Left colon (tissue), 2 donors: ENCODE results near the gene PHOX2A. TPM values are rescaled to one million over a fixed set of nuclear protein-coding genes. Genes with fewer than 3 reads are reported as not detected.
"Not testable (repeated sequence)": the region's sequence is repeated elsewhere in the genome, so short reads cannot be mapped to it uniquely, and the experiment has no call there.

Experiments used
- ATAC-seq: fragments of 200-7000 bp; cut with Tn5 transposase; one replicate; pipeline ENCODE4 v1.9.1; 2020; ENCODE audit warnings: mild to moderate bottlenecking, moderate library complexity
- DNase-seq, 2 donors: peaks; one replicate each; pipeline ENCODE4 v3.0.0-alpha.2; 2020
- intact Hi-C, 2 donors: fragments of 100-400 bp; cut with DNase I in 1 of 2; cut with micrococcal nuclease in 1 of 2; formaldehyde crosslinking; loops; one replicate each; pipeline versions ENCODE4 v1.11.2 to v1.14.0; 2022; cut with DNase I, micrococcal nuclease
- total RNA-seq, 2 donors: library from RNA; stranded (reverse); fragmentation: NEBNext Ultra II Directional; extraction: Animal tissue kit (Norgen Biotek cat#: 25700); gene quantifications; one replicate each; pipeline ENCODE4 v1.2.1, GENCODE V29; 2021
- donor health status: DM: no; HTN: no; CAD: no.
- donor health status: DM: yes; HTN: yes; CAD: no.

The PHOX2A gene
- total RNA-seq, 2 donors from 2014 or later, result 0.61 to 0.89 TPM

- intact Hi-C loops, result no loop called here
- no peak for ATAC-seq
- DNase-seq, result no peak
Observed at GRCh38 chr11:72226701-72227100, 17.3 kb downstream of the PHOX2A start.

DNA sequence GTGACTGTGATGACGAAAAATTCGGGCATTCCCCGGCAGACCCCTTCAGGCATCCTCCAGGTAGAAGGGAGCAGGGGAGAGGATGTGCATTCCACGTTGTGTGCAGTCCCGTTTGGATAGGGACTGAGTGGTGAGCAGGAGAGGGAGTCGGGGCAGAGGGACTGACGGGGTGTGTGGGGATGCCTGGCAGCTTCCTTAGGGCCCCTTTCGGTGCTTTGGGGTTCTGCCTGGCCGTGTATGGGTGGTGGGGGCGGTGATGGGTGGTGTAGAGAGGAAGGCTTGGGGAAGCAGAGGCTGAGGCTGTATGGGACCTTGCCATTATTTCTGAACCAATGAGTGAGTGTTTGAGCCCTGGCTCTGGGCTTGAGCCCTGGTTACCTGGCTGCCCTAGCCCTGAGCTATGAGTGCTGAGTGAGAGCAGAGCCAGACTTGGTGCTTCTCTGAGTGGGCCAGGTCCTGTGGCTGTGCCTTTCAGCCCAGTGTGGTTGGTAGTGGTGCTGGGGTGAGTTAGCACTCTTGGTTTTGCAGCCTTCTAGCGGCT lies 18.5 kb downstream of the PHOX2A start:
- intact Hi-C loops, result no loop called here
- ATAC-seq (no peak), DNase-seq (no peak)

DNA sequence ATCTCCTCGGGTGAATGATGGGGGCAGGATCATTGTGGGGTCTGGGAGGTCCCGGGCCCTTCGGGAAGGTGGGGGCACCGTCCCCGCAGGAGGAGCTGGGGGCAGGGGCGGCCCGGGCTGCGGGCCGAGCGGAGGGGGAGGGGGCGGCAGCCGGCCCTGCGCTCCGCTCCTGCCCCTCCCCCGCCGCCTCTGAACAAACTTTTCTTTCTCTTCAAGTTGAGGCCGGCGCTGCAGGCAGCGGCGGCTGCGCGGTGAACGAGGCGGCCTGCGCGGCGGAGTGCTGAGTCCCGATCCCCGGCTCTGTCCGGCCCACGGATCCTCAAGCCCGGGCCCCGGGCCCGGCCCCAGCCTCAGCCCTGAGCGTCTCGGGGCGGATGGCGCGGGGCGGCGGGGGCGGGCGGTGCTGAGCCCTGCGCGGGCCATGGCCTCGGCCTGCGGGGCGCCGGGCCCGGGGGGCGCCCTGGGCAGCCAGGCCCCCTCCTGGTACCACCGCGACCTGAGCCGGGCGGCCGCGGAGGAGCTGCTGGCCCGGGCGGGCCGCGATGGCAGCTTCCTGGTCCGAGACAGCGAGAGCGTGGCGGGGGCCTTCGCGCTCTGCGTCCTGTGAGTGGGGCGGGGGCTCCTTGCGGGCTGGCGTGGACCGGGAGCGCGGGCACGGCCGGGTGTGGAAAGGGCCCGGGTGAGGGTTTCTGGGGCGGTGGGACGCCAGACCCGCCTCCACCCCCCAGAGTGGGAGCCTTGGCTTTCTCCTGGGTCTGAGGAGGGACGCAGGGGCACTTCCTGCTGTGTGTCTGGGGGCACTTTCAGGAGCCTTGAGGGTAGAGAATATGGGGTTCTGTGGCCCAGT lies 19.2 kb downstream of the PHOX2A start, which contains the start of gene INPPL1:
TSS of gene INPPL1 (plus strand) at position 204 of the 847 bp plus-strand sequence. CDS start at position 422, 218 bp downstream.
- DNase-seq, result peak in 1 of 2 donors; percentile 83
- peak; percentile 17 for ATAC-seq
- intact Hi-C loops, result no loop called here

GRCh38 chr11:72223615-72224563 lies 20.1 kb downstream of the PHOX2A start:
- ATAC-seq (peak; percentile 76), DNase-seq (peak; percentile 81 to 83)
- intact Hi-C loops, result no loop called here

DNA sequence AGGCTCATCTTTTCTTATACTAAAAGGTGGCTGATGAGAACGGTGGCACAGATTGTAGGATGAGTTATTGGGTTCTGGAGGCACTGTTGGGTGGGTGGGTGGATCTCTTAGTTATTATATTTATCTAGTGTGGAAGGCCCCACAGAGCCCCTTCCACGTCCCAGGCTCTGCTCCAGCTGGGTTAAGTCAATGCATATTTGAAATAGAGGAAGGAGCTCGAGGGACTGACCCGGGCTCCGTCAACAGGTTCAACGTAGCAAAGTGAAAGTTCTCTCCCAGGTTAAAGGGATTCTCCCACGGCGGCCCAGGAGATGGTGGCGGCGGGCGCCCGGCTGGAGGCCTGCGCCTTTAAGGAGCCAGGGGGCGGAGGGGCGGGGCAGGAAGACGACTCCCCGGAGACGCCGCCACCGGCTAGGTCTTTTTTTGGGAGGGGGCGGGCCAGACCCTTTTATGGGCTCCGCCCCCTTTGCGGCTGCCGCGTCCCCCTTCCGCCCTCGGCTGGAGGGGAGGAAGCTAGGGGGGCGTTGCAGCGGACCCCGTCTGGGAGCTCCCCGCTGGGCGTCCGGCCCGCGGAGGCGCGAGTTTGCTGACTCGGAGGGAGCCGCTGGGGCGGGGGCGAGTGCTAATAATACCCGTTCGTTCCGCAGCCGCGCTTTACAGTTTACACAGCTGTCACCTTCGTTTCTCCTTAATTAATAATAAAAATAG lies 20.9 kb downstream of the PHOX2A start:
- DNase-seq (peak; percentile 96 to 99), ATAC-seq (peak; percentile 84)
- intact Hi-C loops, result no loop called here

GRCh38 chr11:72222106-72222891 lies 21.7 kb downstream of the PHOX2A start:
- DNase-seq (no peak), ATAC-seq (no peak)
- intact Hi-C loops, result no loop called here

DNA sequence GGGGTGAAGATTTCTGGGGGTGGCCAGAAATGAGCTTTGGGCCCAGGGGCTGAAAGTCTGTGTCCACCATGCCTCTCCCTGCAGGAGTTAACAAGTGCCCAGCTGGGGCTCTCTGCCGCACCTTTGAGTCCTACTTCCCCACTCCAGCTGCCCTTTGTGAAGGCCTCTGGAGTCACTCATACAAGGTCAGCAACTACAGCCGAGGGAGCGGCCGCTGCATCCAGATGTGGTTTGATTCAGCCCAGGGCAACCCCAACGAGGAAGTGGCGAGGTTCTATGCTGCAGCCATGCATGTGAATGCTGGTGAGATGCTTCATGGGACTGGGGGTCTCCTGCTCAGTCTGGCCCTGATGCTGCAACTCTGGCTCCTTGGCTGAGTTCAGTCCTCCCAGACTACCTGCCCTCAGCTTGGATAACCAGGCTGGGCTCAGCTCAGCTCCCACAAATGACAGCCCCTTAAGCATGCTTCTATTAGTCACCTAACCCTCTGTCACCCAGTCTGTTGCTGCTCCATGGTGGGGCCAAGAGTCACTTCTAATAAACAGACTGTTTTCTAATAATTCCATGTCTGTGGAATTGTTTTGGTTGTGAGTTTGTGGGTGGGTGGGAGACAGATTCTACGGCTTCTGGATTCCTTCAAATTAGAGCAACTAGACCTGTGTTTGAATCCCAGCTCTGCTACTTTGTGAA lies 22.4 kb downstream of the PHOX2A start:
- ATAC-seq (no peak), DNase-seq (no peak)
- intact Hi-C loops, result no loop called here

DNA sequence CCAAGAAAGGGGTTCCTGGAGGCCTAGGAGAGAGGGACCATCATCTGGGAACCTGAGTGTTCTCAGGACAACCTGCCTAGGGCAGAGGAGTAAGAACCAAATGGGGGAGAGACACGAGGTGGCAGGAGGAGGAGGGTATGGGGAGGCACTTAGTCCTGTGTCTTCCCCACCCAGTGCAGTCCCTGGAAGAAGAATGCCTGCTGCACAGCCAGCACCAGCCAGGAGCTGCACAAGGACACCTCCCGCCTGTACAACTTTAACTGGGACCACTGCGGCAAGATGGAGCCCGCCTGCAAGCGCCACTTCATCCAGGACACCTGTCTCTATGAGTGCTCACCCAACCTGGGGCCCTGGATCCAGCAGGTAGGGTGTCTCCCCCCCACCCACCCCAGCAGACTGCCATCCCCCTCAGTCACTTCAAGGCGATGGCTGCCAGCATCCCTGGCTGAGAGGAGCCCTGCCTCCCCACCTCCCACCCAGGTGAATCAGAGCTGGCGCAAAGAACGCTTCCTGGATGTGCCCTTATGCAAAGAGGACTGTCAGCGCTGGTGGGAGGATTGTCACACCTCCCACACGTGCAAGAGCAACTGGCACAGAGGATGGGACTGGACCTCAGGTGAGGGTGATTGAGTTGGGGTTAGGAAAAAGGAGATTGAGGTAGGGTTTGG lies 23.1 kb downstream of the PHOX2A start:
- DNase-seq, result no peak
- no peak for ATAC-seq
- intact Hi-C loops, result no loop called here

DNA sequence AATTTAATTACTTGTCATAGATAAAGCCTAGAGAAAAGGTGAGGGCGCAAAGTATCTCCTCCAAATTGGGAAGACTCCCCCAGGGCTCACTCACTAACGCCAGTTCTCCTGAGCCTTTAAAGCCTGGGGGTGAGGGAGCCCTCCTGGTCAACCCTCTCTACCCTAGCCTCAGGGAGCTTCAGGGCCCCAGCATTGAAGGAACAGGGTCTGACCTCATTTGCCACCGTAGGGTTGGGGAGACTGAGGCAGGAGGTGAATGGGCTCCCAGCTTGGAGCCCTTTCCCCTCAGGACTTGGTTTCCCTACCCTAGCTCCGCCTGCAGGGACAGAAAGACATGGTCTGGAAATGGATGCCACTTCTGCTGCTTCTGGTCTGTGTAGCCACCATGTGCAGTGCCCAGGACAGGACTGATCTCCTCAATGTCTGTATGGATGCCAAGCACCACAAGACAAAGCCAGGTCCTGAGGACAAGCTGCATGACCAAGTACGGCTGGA lies 25.7 kb downstream of the PHOX2A start:
- intact Hi-C loops, result no loop called here
- no peak for DNase-seq
- ATAC-seq, result no peak

- DNase-seq, result no peak
- ATAC-seq, result no peak
- intact Hi-C loops, result no loop called here
Observed at GRCh38 chr11:72217841-72218240, 26.1 kb downstream of the PHOX2A start.

GRCh38 chr11:72216638-72217037 lies 27.3 kb downstream of the PHOX2A start, which contains the start of gene FOLR2:
Gene FOLR2, plus strand, starts transcription at chr11:72216794. Its CDS starts 1,791 bp downstream, at chr11:72218585.
- DNase-seq, result no peak
- intact Hi-C loops, result no loop called here
- no peak for ATAC-seq

DNA sequence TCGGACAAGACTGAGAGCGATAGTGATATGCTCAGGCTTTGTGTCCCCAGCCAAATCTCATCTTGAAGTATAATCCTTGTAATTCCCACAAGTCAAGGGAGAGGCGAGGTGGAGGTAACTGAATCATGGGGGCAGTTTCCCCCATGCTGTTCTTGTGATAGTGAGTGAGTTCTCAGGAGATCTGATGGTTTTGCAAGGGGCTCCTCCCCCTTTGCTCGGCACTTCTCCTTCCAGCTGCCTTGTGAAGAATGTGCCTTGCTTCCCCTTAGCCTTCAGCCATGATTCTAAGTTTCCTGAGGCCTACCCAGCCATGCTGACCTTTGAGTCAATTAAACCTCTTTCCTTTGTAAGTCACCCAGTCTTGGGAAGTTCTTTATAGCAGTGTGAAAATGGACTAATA lies 34.9 kb downstream of the PHOX2A start:
- DNase-seq, result no peak
- no peak for ATAC-seq
- intact Hi-C loops, result no loop called here

DNA sequence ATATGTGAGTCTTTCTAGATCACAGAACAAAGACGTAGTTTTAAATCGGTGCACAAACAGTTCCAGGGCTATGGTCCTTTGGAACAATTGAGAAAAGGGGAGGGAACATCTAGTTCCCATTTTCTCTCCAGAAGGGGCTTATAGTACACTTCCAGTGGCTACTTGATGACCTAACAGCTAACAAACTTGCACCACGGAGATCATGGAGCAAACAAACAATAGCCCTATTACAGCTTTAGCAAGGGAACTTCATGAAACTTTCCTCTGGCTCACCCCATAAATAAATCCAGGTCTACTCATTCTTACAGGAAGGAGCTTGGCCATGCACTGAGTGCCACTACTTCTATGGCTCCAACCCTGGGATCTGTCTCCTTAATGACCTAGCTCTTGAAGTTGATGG lies 35.7 kb downstream of the PHOX2A start:
- DNase-seq (no peak), ATAC-seq (no peak)
- intact Hi-C loops, result no loop called here

GRCh38 chr11:72206794-72207193 lies 37.2 kb downstream of the PHOX2A start:
- ATAC-seq, intact Hi-C loops, DNase-seq: not testable (repeated sequence)

DNA sequence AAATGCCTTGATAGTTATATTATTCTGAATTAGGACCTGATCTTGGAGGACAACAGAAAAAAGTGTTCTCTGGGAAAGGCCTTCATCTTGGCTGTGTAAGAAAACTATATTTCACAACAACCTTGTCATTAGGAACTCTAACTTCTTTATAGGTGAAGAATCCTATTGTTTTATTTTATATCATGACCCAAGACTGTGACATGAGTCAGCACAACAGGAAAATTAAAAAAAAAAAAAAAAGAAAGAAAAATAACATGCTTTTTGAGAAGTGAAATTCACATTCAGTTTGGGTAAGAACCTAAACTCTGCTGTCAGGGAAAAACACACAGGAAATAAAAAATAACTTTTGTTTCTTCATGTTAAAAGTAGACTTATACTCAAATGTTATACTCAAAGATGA lies 39.1 kb downstream of the PHOX2A start:
- intact Hi-C loops, result no loop called here
- DNase-seq (no peak), ATAC-seq (no peak)

DNA sequence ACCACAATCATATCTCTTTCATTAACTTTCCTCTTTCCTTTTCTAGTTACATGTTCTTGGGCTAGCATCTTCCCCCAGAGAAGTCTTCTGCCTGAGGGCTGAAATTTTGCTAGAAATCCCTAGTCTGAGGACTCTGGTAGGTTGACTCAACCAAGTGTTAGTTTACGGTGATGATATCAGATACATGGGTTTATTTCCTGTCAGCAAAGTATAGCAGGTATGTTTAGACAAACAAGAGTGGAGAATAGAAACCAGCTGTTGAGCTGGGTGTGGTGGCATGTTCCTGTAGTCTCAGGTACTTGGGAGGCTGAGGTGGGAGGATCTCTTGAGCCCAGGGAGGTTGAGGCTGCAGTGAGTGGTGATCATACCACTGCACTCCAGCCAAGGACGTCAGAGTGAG lies 40.8 kb downstream of the PHOX2A start:
- DNase-seq, result no peak
- ATAC-seq, result peak; percentile 49
- intact Hi-C loops, result no loop called here

DNA sequence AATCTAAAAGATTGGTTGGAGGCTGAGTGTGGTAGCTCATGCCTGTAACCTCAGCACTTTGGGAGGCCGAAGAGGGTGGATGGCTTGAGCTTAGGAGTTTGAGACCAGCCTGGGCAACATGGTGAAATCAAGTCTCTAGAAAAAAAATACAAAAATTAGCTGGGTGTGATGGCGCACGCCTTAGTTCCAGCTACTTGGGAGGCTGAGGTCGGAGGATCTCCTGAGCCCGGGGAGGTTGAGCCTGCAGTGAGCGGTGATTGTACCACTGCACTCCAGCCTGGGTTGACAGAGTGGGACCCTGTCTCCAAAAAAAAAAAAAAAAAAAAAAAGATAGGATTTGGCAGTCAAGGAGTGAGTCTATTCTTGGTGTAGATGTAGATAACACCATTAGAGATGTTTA lies 41.4 kb downstream of the PHOX2A start:
- DNase-seq, result no peak
- no peak for ATAC-seq
- intact Hi-C loops, result no loop called here
